Psoas muscle (tissue), 8 donors: ENCODE measurements around the gene L2HGDH. TPM values are rescaled to one million over a fixed set of nuclear protein-coding genes. Genes with fewer than 3 reads are reported as not detected.

Experiments used
- ATAC-seq, 4 donors: fragments of 200-7000 bp; cut with Tn5 transposase; one replicate each; pipeline ENCODE4 v1.9.1; 2020; ENCODE audit warnings: moderate library complexity in 3 of 4, mild to moderate bottlenecking in 2 of 4
- DNase-seq, 2 donors: peaks; one replicate each; pipeline ENCODE4 v3.0.0-alpha.2; 2020
- H3K27ac ChIP-seq: fragments of 200-600 bp; one replicate; pipeline ENCODE4 v1.8.0; 2022
- H3K27me3 ChIP-seq, 3 donors: fragments of 200-600 bp in 1 of 3; one replicate each; pipeline versions ENCODE4 v1.6.1 to v1.8.0; 2013 to 2022; ENCODE audit warnings: low read length in 2 of 3, mild to moderate bottlenecking in 2 of 3, moderate library complexity in 1 of 3; ENCODE audit not compliant: insufficient read depth in 3 of 3
- H3K36me3 ChIP-seq, 2 donors: fragments of 200-600 bp in 1 of 2; one replicate each; pipeline versions ENCODE4 v1.6.1 to v1.8.0; 2013 to 2022; ENCODE audit warnings: low read depth in 1 of 2, mild to moderate bottlenecking in 1 of 2, moderate library complexity in 1 of 2; ENCODE audit not compliant: insufficient read depth in 1 of 2
- H3K4me1 ChIP-seq: fragments of 200-600 bp; one replicate; pipeline ENCODE4 v1.8.0; 2022
- H3K4me3 ChIP-seq: fragments of 200-600 bp; one replicate; pipeline ENCODE4 v1.8.0; 2022; ENCODE audit warnings: mild to moderate bottlenecking
- H3K9me3 ChIP-seq: fragments of 200-600 bp; one replicate; pipeline ENCODE4 v1.8.0; 2022
- CTCF ChIP-seq: fragments of 200-600 bp; IDR thresholded peaks from one replicate; pipeline ENCODE4 v1.8.0; 2022; ENCODE audit warnings: antibody characterized with exemption
- WGBS, 3 donors: extraction: QIAGEN DNeasy Blood & Tissue Kit; methylation state at CpG; one replicate each; pipeline versions ENCODE4 v1.1.6 to v1.1.7; 2013; 5-methylcytosine and 5-hydroxymethylcytosine counted together
- intact Hi-C, 2 donors: fragments of 100-400 bp; cut with DNase I; formaldehyde crosslinking; loops; one replicate each; pipeline versions ENCODE4 v1.11.0 to v1.14.2; 2022
- polyA plus RNA-seq, 3 donors: library from polyadenylated mRNA; stranded (reverse); fragments of 200-250 nt; gene quantifications; one replicate each; pipeline ENCODE4 v1.2.3, GENCODE V29; 2013
- total RNA-seq, 4 donors: library from RNA; stranded (reverse); fragmentation: NEBNext Ultra II Directional in 2 of 4; extraction: Animal tissue kit (Norgen Biotek cat#: 25700) in 2 of 4; gene quantifications; one replicate each; pipeline versions ENCODE4 v1.2.1 to v1.2.4, GENCODE V29; 2021 to 2023
- donor health status: healthy with polysubstance abuse.
- donor health status: DM: no; HTN: no; CAD: no; lungs with moderate emphysema.
- donor health status: Bipolar disorder and iron deficiency.
- donor health status: healthy.
- donor health status: DM: yes; HTN: yes; CAD: no.
- donor health status: DM: no; HTN: no; CAD: no.
- donor health status: DM: no; HTN: no; CAD: no.
- donor health status: DM: yes; HTN: yes; CAD: no.

Gene L2HGDH
- total and polyA plus RNA-seq, 7 donors: 3.5 to 10.9 (median 10.0) TPM

GRCh38 chr14:50345846-50346422, 33.9 kb upstream of the L2HGDH start:
- Histone ChIP-seq H3K27ac (no peak overlapping the region), H3K4me3 (no peak overlapping the region), H3K9me3 (no peaks in the 10 kb centered on the region), H3K27me3 (no peaks in the 10 kb centered on the region), H3K36me3 (no peaks in the 10 kb centered on the region), H3K4me1 (peaks cover 15% of the 10 kb centered on the region)
- intact Hi-C loops: no loop called here
- 55 to 61% (median 56%) methylated on average over 6 of the region's 6 CpGs for WGBS, 3 donors
- no peak for ATAC-seq
- DNase-seq: no peak
- TF ChIP-seq CTCF: no peak

DNA sequence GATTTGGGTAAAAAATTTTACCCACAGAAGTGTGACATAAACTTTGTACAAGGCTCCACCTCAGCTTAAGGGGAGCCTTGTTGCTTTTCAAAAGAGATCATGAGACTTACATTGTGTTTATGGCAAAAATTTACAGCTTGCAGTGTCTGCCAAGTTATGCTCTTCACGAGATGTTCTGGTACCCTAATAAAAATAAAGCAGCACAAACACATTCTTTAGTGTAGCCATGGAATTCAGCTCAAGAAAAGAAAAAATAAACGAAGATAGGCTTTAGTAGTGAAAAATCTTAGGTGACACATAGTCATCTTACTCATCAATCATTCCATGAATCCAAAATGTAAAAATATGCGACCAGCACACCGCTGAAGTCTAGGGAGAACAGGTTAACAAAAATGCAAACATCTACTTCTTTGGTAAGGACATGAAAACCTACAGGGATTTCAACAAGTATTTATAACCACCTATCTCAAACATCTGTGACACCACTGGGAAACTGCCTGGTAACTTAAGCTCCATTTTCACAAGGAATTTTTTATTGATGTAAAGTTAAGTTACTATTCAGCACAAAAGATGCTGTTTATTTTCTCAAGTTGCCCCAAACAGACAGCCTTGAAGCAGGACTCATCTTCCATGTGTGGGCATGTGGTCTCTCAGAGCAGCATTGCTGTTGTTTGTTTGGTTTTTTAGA, 33.0 kb upstream of the L2HGDH start:
- no peak overlapping the region for H3K4me3 ChIP-seq
- peaks cover 15% of the 10 kb centered on the region for H3K4me1 ChIP-seq
- H3K27ac ChIP-seq: no peak overlapping the region
- no peak for TF ChIP-seq CTCF
- intact Hi-C loops: loop anchor here in 1 of 2 donors (5.0 kb wide), 1 partner anchor 187 kb away; the partner anchor contains the start of gene MAP4K5
- no peaks in the 10 kb centered on the region for H3K36me3 ChIP-seq
- 61 to 66% (median 65%) methylated on average over 4 of the region's 4 CpGs for WGBS, 3 donors
- ATAC-seq (no peak), DNase-seq (no peak)
- H3K9me3 ChIP-seq: no peaks in the 10 kb centered on the region
- no peaks in the 10 kb centered on the region for H3K27me3 ChIP-seq

- H3K9me3 ChIP-seq: no peaks in the 10 kb centered on the region
- TF ChIP-seq CTCF: no peak
- DNase-seq (no peak), ATAC-seq (no peak)
- WGBS, 3 donors: 93 to 94% (median 93%) methylated on average over 7 of the region's 7 CpGs
- no peaks in the 10 kb centered on the region for H3K27me3 ChIP-seq
- intact Hi-C loops: loop anchor here in 1 of 2 donors (5.0 kb wide), 1 partner anchor 188 kb away; the partner anchor contains the start of gene MAP4K5
- H3K36me3 ChIP-seq: no peaks in the 10 kb centered on the region
- H3K27ac ChIP-seq: no peak overlapping the region
- peaks cover 15% of the 10 kb centered on the region for H3K4me1 ChIP-seq
- no peak overlapping the region for H3K4me3 ChIP-seq
These were observed 32.2 kb upstream of the L2HGDH start for GRCh38 chr14:50344116-50344775.

- H3K4me1 ChIP-seq: peaks cover 15% of the 10 kb centered on the region
- intact Hi-C loops: loop anchor here in 1 of 2 donors (5.0 kb wide), 1 partner anchor 189 kb away; the partner anchor contains the start of gene MAP4K5
These were observed 31.4 kb upstream of the L2HGDH start for GRCh38 chr14:50343434-50343833.

More at GRCh38 chr14:50343434-50343833, 31.4 kb upstream of the L2HGDH start:
- WGBS, 3 donors: 59 to 73% (median 70%) methylated on average over 1 of the region's 1 CpG
- H3K36me3 ChIP-seq: peaks cover 0 to 7% of the 10 kb centered on the region in 2 donors
- no peak for DNase-seq
- no peaks in the 10 kb centered on the region for H3K9me3 ChIP-seq
- no peak for TF ChIP-seq CTCF
- ATAC-seq: no peak
- H3K4me3 ChIP-seq: no peak overlapping the region
- no peak overlapping the region for H3K27ac ChIP-seq
- no peaks in the 10 kb centered on the region for H3K27me3 ChIP-seq
